ENCODE results near the gene FNBP1L.
"Not testable (repeated sequence)": the region's sequence is repeated elsewhere in the genome, so short reads cannot be mapped to it uniquely, and the experiment has no call there.

The FNBP1L gene

DNA sequence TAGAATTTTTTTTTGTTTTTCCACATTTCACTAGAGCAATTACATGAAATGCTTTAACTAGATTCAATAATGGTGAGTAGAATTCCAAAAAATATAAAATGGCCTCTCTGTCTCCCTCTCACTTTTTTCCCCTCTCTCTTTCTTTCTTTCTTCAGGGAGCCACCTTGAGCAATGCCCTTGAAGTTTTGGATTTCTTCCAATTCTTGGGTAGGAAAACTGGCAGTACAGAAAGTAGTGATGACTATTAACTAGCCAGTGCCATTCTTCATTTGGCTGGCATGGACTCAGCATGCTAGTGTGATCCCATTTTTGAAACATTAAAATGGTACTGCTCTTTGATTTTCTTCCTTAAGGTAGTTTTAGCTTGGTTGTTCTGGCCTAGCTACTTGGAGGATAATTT lies 4.5 kb upstream of the FNBP1L start:
- DNase-seq (ENCODE audit: low read depth), result no peak

GRCh38 chr1:93446837-93447451 lies 974 bp upstream of the FNBP1L start:
- no peak for DNase-seq (ENCODE audit: low read depth)

DNA sequence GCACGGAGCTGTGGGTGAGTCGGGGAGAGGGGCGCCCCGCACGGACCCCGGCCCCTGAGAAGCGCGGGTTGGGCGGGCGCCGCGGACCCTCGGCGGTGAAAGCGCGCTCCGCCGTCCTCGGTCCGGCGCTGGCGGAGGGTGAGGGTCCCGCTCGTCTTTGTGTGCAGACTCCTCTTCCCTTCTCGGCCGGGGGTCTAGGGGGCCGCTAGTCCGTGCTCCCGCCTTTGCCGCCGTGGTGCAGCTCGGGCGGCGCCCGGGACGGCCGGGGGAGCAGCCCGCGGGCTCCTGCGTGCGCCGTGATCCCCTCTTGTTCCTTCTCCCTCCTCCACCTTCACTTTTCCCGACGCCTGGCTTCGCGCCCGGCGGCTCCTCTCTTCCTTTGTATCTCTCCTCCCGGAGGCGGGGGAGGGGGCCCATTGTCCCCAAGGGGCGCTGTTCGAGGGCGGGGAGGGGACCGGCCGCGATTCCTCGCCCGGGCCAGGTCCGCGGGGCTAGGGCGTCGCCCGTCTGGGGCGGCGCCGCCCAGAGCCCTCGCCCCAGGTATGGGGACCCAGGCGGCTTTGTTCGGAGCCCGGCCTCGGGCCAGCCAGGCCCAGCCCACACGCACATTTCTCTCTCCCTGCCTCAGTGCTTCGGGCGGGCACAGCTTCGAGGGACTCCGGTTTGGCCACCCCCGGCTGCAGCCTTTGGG lies 519 bp downstream of the FNBP1L start:
- DNase-seq (ENCODE audit: low read depth), result no peak

- DNase-seq (ENCODE audit: low read depth), result no peak
These were observed 1.3 kb downstream of the FNBP1L start for GRCh38 chr1:93448983-93449804.

- no peak for DNase-seq (ENCODE audit: low read depth)
These were observed 2.4 kb downstream of the FNBP1L start for GRCh38 chr1:93450321-93450720.

DNA sequence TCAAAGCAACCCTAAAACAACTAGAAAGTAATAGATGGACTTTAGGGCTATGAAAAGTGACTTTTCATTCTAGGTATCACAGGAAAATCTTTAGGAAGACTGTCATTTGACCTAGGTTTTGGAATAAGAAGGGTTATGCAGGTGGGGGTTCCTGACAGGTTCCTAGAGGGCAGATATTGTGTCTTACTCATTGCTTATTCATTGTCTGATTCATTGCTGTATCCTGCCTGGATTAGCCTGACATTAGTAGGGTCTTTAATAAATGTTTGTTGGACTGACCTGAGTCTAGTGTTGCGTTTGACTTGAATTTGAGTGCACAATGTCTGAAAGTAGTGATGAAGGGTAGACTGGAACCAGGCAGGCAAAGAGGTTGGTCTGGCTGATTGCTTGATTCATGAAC lies 6.0 kb downstream of the FNBP1L start:
- no peak for DNase-seq (ENCODE audit: low read depth)

GRCh38 chr1:93459126-93459525 lies 11.2 kb downstream of the FNBP1L start:
- DNase-seq (ENCODE audit: low read depth), result no peak

- no peak for DNase-seq (ENCODE audit: low read depth)
These were observed 13.3 kb downstream of the FNBP1L start for GRCh38 chr1:93461236-93461635.

DNA sequence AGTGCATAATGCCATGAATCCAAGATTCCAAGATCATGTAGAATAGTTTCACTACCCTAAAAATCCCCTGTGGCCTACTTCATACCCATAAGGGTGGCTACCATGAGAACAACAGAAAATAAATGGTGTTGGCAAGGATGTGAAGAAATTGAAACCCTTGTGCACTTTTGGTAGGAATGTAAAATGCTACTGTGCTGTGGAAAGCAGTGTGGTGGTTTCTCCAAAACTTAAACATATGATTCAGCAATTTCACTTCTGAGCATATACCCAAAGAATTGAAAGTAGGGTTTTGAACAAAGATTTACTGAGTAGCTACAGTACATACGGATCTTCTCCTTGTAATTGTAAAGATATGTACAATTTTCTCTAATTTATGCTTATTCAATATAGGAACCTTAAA lies 16.0 kb downstream of the FNBP1L start:
- no peak for DNase-seq (ENCODE audit: low read depth)

GRCh38 chr1:93465371-93466082 lies 17.6 kb downstream of the FNBP1L start:
- DNase-seq (ENCODE audit: low read depth), result not testable (repeated sequence)

DNA sequence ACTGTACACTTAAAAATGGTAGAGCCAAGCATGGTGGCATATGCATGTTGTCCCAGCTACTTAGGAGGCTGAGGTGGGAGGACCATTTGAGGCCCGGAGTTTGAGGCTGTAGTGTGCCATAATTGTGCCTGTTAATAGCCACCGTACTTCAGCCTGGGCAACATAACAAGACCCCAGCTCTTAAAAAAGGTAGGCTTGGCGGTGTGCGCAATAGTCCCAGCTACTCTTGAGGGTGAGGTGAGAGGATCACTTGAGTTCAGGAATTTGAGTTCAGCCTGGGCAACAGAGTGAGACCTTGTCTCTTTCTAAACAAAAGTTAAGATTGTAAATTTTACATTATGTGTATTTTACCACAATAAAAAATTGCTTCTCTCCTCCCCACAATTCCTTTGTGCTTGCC lies 19.7 kb downstream of the FNBP1L start:
- DNase-seq (ENCODE audit: low read depth), result no peak

- no peak for DNase-seq (ENCODE audit: low read depth)
These were observed 20.7 kb downstream of the FNBP1L start for GRCh38 chr1:93468662-93469061.

GRCh38 chr1:93469223-93469622 lies 21.3 kb downstream of the FNBP1L start:
- DNase-seq (ENCODE audit: low read depth), result not testable (repeated sequence)

DNA sequence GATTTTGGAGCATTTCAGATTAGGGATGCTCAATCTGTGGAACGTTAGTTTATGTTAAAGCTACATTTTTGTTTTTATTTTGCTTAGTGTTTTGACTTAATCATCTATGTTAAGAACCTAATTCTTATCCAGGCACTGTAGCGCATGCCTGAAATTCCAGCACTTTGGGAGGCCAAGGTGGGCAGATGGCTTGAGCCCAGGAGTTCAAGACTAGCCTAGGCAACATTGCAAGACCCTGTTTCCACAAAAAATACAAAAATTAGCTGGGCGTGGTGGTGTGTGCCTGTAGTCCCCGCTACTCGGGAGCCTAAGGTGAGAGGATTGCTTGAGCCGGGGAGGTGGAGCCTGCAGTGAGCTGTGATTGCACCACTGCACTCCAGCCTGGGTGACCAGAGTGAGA lies 23.4 kb downstream of the FNBP1L start:
- DNase-seq (ENCODE audit: low read depth), result no peak

DNA sequence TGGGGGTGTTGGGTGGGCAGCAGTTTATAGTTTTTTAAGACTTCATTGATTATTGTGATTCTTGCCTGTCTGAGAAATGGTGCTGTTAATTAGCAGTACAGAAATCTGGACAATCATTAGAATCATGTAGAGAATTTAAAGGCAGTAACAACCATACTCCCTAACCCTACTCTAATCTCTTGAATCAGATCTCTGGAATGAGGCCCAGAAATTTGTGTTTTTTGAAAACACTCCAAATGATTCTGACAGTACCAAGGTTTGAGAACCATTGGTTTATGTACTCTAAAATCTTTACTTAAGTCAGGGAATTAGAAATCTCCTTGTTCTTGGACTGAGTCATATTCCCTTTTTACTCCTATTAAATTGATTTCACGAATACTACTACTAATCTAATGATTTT lies 24.0 kb downstream of the FNBP1L start:
- DNase-seq (ENCODE audit: low read depth), result no peak

DNA sequence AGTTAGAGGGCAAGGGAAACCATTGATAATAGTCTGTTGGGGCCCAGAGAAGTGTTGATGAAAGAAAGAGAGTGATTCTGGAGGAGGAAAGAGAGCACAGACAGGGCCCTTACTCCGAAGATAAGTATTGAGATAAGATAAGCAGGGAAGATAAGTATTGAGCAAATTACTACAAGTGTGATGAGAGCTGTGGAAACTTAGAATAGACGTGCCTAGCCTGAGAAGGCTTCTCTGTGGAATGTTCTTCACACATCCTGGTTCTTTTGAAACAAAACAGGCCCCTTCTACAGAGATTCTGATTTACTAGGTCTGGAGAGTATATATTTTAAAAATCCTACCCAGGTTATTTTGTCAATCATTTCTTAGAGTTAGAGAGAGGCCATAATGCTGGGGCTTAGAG lies 26.4 kb downstream of the FNBP1L start:
- no peak for DNase-seq (ENCODE audit: low read depth)

GRCh38 chr1:93475681-93476080 lies 27.8 kb downstream of the FNBP1L start:
- no peak for DNase-seq (ENCODE audit: low read depth)

GRCh38 chr1:93479133-93479745 lies 31.3 kb downstream of the FNBP1L start:
- DNase-seq (ENCODE audit: low read depth), result not testable (repeated sequence)

DNA sequence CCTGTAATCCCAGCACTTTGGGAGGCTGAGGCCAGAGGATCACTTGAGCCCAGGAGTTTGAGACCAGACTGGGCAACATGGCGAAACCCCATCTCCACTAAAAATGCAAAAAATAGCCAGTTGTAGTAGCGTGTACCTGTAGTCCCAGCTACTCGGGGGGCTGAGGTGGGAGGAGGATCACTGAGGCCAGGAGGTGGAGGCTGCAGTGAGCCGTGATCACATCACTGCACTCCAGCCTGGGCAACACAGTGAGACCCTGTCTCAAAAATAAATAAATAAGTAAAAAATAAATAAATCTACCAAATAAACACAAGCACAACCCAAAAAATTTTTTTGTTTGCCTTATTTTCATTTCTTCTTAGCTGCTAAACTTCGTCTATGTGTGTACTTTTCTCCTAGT lies 34.0 kb downstream of the FNBP1L start:
- not testable (repeated sequence) for DNase-seq (ENCODE audit: low read depth)

GRCh38 chr1:93483200-93483599 lies 35.3 kb downstream of the FNBP1L start:
- DNase-seq (ENCODE audit: low read depth), result no peak

GRCh38 chr1:93483606-93484005 lies 35.7 kb downstream of the FNBP1L start:
- no peak for DNase-seq (ENCODE audit: low read depth)

- DNase-seq (ENCODE audit: low read depth), result no peak
These were observed 40.3 kb downstream of the FNBP1L start for GRCh38 chr1:93488207-93488606.

Data from stimulated activated CD8-positive, alpha-beta memory T cell treated with anti-CD3 and anti-CD28 coated beads, Interleukin-12 subunit alpha, Interleukin-12 subunit beta, amount 100 ng/mL, for 1 hour (primary cell).